Progenitor cell of endocrine pancreas (in vitro differentiated cells): ENCODE data around the gene SEC24A. TPM values are rescaled to one million over a fixed set of nuclear protein-coding genes. Genes with fewer than 3 reads are reported as not detected.

ENCODE experiments used
- DNase-seq: peaks from one replicate; pipeline ENCODE4 v3.0.0; 2021; ENCODE audit warnings: low spot score; ENCODE audit not compliant: unreplicated experiment
- H3K27ac Mint-ChIP-seq: 2 replicates; pipeline ENCODE4 v1.8.0; 2021; ENCODE audit warnings: mild to moderate bottlenecking, moderate library complexity, mixed read lengths
- H3K27me3 Mint-ChIP-seq: 2 replicates; pipeline ENCODE4 v1.8.0; 2021; ENCODE audit warnings: mixed read lengths
- H3K36me3 Mint-ChIP-seq: 2 replicates; pipeline ENCODE4 v1.8.0; 2022; ENCODE audit warnings: mixed read lengths; ENCODE audit not compliant: insufficient read depth
- H3K4me1 Mint-ChIP-seq: 2 replicates; pipeline ENCODE4 v1.8.0; 2021; ENCODE audit warnings: low read depth, mixed read lengths
- H3K4me3 Mint-ChIP-seq: 2 replicates; pipeline ENCODE4 v1.8.0; 2021; ENCODE audit warnings: low read depth, mild to moderate bottlenecking, moderate library complexity, mixed read lengths
- H3K9me3 Mint-ChIP-seq: 2 replicates; pipeline ENCODE4 v1.8.0; 2021; ENCODE audit warnings: low read depth, mixed read lengths
- total RNA-seq: library from RNA; stranded (reverse); gene quantifications from 2 replicates; pipeline ENCODE4 v1.2.1, GENCODE V29; 2021
- TF ChIP-seq, protein P1 (sequence below): fragments of 200-600 bp; sonication (generic); IDR thresholded peaks from one replicate; pipeline ENCODE4 v1.5.0; 2021; ENCODE audit warnings: antibody characterized with exemption, mild to moderate bottlenecking; ENCODE audit not compliant: unreplicated experiment

The SEC24A gene
- total RNA-seq, 1 donor from 2014 or later = 27.0 TPM

DNA sequence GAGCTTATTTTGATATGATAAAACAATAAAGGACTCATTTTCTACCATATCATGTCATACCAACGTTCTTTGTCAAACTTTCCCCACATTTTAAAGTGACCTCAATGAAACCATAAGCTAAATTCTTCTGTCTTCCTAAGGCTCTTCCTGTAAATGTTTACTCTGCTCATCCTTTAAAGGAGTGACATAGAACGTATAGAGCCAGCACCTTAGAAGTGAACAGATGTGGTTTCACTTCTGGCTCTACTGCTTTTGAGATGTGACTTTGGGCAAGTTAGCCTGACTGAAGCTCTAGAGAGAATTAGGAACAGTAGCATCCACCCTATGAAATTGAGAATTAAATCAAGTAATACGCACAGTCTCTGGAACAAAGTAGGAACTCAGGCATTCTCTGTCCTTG, 40.0 kb upstream of the SEC24A start:
- no peak for DNase-seq
- Mint-ChIP-seq H3K36me3 (peaks cover 41% of the 10 kb centered on the region), H3K9me3 (no peaks in the 10 kb centered on the region), H3K4me1 (peaks cover 21% of the 10 kb centered on the region), H3K27ac (peak overlapping the region; percentile 91), H3K27me3 (no peaks in the 10 kb centered on the region), H3K4me3 (no peak overlapping the region)
- TF ChIP-seq, protein P1, sequence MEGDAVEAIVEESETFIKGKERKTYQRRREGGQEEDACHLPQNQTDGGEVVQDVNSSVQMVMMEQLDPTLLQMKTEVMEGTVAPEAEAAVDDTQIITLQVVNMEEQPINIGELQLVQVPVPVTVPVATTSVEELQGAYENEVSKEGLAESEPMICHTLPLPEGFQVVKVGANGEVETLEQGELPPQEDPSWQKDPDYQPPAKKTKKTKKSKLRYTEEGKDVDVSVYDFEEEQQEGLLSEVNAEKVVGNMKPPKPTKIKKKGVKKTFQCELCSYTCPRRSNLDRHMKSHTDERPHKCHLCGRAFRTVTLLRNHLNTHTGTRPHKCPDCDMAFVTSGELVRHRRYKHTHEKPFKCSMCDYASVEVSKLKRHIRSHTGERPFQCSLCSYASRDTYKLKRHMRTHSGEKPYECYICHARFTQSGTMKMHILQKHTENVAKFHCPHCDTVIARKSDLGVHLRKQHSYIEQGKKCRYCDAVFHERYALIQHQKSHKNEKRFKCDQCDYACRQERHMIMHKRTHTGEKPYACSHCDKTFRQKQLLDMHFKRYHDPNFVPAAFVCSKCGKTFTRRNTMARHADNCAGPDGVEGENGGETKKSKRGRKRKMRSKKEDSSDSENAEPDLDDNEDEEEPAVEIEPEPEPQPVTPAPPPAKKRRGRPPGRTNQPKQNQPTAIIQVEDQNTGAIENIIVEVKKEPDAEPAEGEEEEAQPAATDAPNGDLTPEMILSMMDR = no peak

DNA sequence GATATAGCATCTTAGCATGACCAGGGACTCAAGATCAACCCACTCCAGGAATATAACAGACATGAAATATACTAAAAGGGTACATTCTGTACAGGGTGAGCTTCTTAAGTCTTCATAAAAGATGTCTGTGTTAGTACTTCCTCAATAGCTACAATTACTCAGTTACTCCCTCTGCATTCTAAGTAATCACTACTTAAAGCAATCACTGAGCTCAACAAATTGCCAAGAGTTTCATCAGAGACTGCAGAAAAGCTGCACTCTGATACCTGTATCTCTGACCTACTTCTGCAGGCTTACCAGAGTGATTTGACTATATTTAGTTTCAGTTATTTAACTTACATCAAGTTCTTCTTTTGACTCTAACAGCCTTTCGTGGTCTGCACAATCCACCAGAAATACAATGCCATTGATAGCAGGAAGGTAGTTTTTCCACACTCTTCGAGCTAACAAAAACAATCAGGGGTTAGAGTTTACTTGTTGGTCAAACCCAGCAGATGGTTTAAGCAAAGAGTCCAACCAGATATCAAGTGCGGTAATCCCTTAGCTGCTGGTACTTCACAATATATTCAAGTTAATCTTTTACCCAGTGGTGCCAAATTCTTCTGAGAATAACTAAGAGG, 39.2 kb upstream of the SEC24A start:
- no peak for DNase-seq
- Mint-ChIP-seq H3K4me1 (peaks cover 21% of the 10 kb centered on the region), H3K4me3 (peak overlapping the region; percentile 37), H3K9me3 (no peaks in the 10 kb centered on the region), H3K36me3 (peaks cover 46% of the 10 kb centered on the region), H3K27ac (peak overlapping the region; percentile 91), H3K27me3 (no peaks in the 10 kb centered on the region)
- TF ChIP-seq, protein P1 = no peak

DNA sequence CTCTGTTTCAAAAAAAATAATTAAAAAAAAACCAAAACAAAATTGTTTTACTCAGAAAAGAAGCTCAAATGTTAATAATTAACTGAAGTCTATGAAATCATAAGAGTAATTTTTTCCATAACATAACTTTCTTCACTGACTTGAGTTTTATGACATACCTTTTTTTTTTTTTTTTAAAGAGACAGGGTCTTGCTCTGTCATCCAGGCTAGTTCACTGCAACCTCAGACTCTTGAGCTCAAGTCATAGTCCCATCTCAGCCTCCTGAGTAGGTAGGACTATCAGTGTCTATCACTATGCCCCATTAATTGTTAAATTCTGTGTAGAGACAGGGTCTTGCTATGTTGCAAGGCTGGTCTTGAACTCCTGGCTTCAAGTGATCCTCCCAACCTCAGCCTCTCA, 37.9 kb upstream of the SEC24A start:
- DNase-seq = no peak
- Mint-ChIP-seq H3K36me3 (peaks cover 44% of the 10 kb centered on the region), H3K27me3 (no peaks in the 10 kb centered on the region), H3K4me3 (peak overlapping the region; percentile 31), H3K9me3 (no peaks in the 10 kb centered on the region), H3K27ac (peak overlapping the region; percentile 74), H3K4me1 (peaks cover 18% of the 10 kb centered on the region)
- TF ChIP-seq, protein P1 = no peak

DNA sequence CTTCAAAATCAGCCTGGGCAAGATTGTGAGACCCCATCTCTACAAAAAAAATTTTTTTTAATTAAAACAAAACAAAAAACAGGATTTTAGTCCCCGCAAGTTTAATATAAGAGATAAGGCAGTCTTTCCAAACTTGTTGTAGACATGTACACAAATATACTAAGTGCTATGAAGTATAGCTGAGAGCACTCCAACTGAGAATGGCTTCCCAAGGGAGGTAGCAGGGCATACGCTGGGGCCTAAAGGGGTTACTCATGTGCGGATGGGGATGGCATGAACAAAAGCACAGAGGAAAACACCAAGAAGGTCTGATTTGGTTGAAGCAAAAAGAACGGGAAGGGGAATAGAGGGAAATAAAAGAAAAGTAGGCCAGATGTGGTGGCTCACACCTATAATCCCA, 37.1 kb upstream of the SEC24A start:
- Mint-ChIP-seq H3K27ac (no peak overlapping the region), H3K36me3 (peaks cover 44% of the 10 kb centered on the region), H3K4me1 (peaks cover 18% of the 10 kb centered on the region), H3K4me3 (peak overlapping the region; percentile 24), H3K27me3 (no peaks in the 10 kb centered on the region), H3K9me3 (no peaks in the 10 kb centered on the region)
- no peak for DNase-seq
- TF ChIP-seq, protein P1 = no peak

DNA sequence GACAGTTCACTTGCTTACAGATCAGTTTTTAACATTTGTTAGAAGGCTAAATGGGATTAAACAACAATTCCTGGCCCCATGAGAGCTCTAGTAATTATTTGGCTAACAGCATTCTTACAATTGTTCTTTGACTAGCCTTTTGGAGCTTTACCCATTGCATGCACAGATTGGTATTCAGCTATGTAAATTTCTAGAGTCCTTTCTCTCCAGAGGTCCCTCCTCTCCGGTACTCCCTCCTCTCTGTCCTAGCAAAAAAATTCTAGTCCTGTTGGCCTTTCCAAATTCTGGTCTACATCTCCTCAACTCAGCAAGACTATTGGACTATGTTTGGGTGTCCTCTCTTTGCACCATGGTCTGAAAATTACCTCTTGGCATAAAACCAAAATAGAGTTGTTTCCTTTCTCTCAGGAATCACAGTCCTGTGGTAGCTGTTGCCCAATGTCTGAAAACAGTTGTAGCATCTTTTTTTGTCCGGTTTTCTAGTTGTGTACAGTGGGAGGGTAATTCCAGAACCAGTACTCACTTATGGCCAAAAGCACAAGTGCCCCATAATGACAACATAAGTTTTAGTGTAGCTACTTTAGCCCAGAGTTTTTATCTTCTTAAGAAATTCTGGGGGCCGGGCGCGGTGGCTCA, 34.0 kb upstream of the SEC24A start:
- peaks cover 39% of the 10 kb centered on the region for H3K36me3 Mint-ChIP-seq
- TF ChIP-seq, protein P1 = no peak
- no peak overlapping the region for H3K27ac Mint-ChIP-seq
- no peaks in the 10 kb centered on the region for H3K9me3 Mint-ChIP-seq
- no peak for DNase-seq
- no peaks in the 10 kb centered on the region for H3K27me3 Mint-ChIP-seq
- no peak overlapping the region for H3K4me3 Mint-ChIP-seq
- peaks cover 7% of the 10 kb centered on the region for H3K4me1 Mint-ChIP-seq
